ENCODE measurements around the gene KLHL28. TPM values are rescaled to one million over a fixed set of nuclear protein-coding genes. Genes with fewer than 3 reads are reported as not detected.

Gene KLHL28
- total RNA-seq, 3 donors from 2014 or later = 9.9 to 17.7 (median 10.5) TPM

GRCh38 chr14:44944107-44944506 is 17.6 kb downstream of the KLHL28 start:
- DNase-seq (ENCODE audit: low spot score in 2 of 2) = no peak
- intact Hi-C loops (cut with DNase I; ENCODE audit: low total_unique reads) = no loop called here
- H3K27me3 ChIP-seq = no peaks in the 10 kb centered on the region
- no peak overlapping the region for H3K27ac ChIP-seq
- H3K4me3 ChIP-seq = no peak overlapping the region
- H3K9me3 ChIP-seq = no peaks in the 10 kb centered on the region
- TF ChIP-seq POLR2A (IDR thresholded peaks at IDR 0.05) = no peak
- TF ChIP-seq POLR2AphosphoS5 (IDR thresholded peaks at IDR 0.05) = no peak
- peaks cover 3% of the 10 kb centered on the region for H3K36me3 ChIP-seq
- no peaks in the 10 kb centered on the region for H3K4me1 ChIP-seq

GRCh38 chr14:44942436-44942835 is 19.3 kb downstream of the KLHL28 start:
- peaks cover 4% of the 10 kb centered on the region for H3K36me3 ChIP-seq
- H3K27ac ChIP-seq = no peak overlapping the region
- TF ChIP-seq POLR2A (IDR thresholded peaks at IDR 0.05) = no peak
- TF ChIP-seq POLR2AphosphoS5 (IDR thresholded peaks at IDR 0.05) = no peak
- H3K4me1 ChIP-seq = no peaks in the 10 kb centered on the region
- H3K9me3 ChIP-seq = no peaks in the 10 kb centered on the region
- H3K4me3 ChIP-seq = no peak overlapping the region
- intact Hi-C loops (cut with DNase I; ENCODE audit: low total_unique reads) = loop anchor here (2.0 kb wide), 1 partner anchor 30 kb away; no protein-coding TSS in a partner anchor
- no peak for DNase-seq (ENCODE audit: low spot score in 2 of 2)
- H3K27me3 ChIP-seq = no peaks in the 10 kb centered on the region

- H3K27me3 ChIP-seq = no peaks in the 10 kb centered on the region
- intact Hi-C loops (cut with DNase I; ENCODE audit: low total_unique reads) = no loop called here
- TF ChIP-seq CTCF (IDR thresholded peaks at IDR 0.05) (no peak), POLR2A (IDR thresholded peaks at IDR 0.05) (no peak), POLR2AphosphoS5 (IDR thresholded peaks at IDR 0.05) (no peak)
- H3K4me1 ChIP-seq = no peaks in the 10 kb centered on the region
- no peak overlapping the region for H3K4me3 ChIP-seq
- H3K36me3 ChIP-seq = peaks cover 5% of the 10 kb centered on the region
- H3K27ac ChIP-seq = no peak overlapping the region
- no peaks in the 10 kb centered on the region for H3K9me3 ChIP-seq
- DNase-seq (ENCODE audit: low spot score in 2 of 2) = no peak
Measured at GRCh38 chr14:44941591-44941990, 20.2 kb downstream of the KLHL28 start.

GRCh38 chr14:44940944-44941343 is 20.8 kb downstream of the KLHL28 start:
- Histone ChIP-seq H3K27ac (no peak overlapping the region), H3K36me3 (peaks cover 5% of the 10 kb centered on the region), H3K4me3 (no peak overlapping the region), H3K4me1 (no peaks in the 10 kb centered on the region), H3K27me3 (no peaks in the 10 kb centered on the region), H3K9me3 (no peaks in the 10 kb centered on the region)
- TF ChIP-seq POLR2A (IDR thresholded peaks at IDR 0.05) = no peak
- no peak for TF ChIP-seq CTCF (IDR thresholded peaks at IDR 0.05)
- TF ChIP-seq POLR2AphosphoS5 (IDR thresholded peaks at IDR 0.05) = no peak
- DNase-seq (ENCODE audit: low spot score in 2 of 2) = no peak
- intact Hi-C loops (cut with DNase I; ENCODE audit: low total_unique reads) = no loop called here

- Histone ChIP-seq H3K9me3 (no peaks in the 10 kb centered on the region), H3K36me3 (peaks cover 5% of the 10 kb centered on the region), H3K27ac (no peak overlapping the region), H3K4me1 (no peaks in the 10 kb centered on the region), H3K27me3 (no peaks in the 10 kb centered on the region), H3K4me3 (no peak overlapping the region)
- intact Hi-C loops (cut with DNase I; ENCODE audit: low total_unique reads) = no loop called here
- DNase-seq (ENCODE audit: low spot score in 2 of 2) = no peak
- no peak for TF ChIP-seq CTCF (IDR thresholded peaks at IDR 0.05)
- TF ChIP-seq POLR2AphosphoS5 (IDR thresholded peaks at IDR 0.05) = no peak
- TF ChIP-seq POLR2A (IDR thresholded peaks at IDR 0.05) = no peak
Measured at GRCh38 chr14:44940211-44940610, 21.5 kb downstream of the KLHL28 start.

GRCh38 chr14:44937547-44937946 is 24.2 kb downstream of the KLHL28 start:
- no peak overlapping the region for H3K27ac ChIP-seq
- no peaks in the 10 kb centered on the region for H3K4me1 ChIP-seq
- H3K4me3 ChIP-seq = no peak overlapping the region
- no peak for DNase-seq (ENCODE audit: low spot score in 2 of 2)
- no peaks in the 10 kb centered on the region for H3K27me3 ChIP-seq
- TF ChIP-seq POLR2AphosphoS5 (IDR thresholded peaks at IDR 0.05) = no peak
- TF ChIP-seq CTCF (IDR thresholded peaks at IDR 0.05) = no peak
- no peak for TF ChIP-seq POLR2A (IDR thresholded peaks at IDR 0.05)
- intact Hi-C loops (cut with DNase I; ENCODE audit: low total_unique reads) = no loop called here
- no peaks in the 10 kb centered on the region for H3K9me3 ChIP-seq
- H3K36me3 ChIP-seq = peaks cover 6% of the 10 kb centered on the region
